ENCODE data around the gene FRMD1. TPM values are rescaled to one million over a fixed set of nuclear protein-coding genes. Genes with fewer than 3 reads are reported as not detected.

The FRMD1 gene
- total RNA-seq, 2 donors from 2014 or later: not detected

GRCh38 chr6:168038576-168039140, 40.4 kb downstream of the FRMD1 start:
- no peaks in the 10 kb centered on the region for H3K27me3 ChIP-seq
- H3K4me1 ChIP-seq: peaks cover 5% of the 10 kb centered on the region
- DNase-seq (no peak), ATAC-seq (no peak)
- TF ChIP-seq CTCF (IDR thresholded peaks at IDR 0.05) (no peak), POLR2A (IDR thresholded peaks at IDR 0.05) (no peak)
- peaks cover 0 to 19% (median 3%) of the 10 kb centered on the region in 3 donors for H3K9me3 ChIP-seq
- H3K4me3 ChIP-seq: no peak overlapping the region
- no peak overlapping the region for H3K27ac ChIP-seq
- intact Hi-C loops (cut with DNase I): no loop called here
- 83 to 89% methylated on average over 13 of the region's 13 CpGs for WGBS, 2 donors
- H3K36me3 ChIP-seq (replicated peaks in 1 of 2; ENCODE audit: insufficient read depth in 1 of 2, low read depth in 2 of 2): no peaks in the 10 kb centered on the region

GRCh38 chr6:168037856-168038255, 41.2 kb downstream of the FRMD1 start:
- peaks cover 5% of the 10 kb centered on the region for H3K4me1 ChIP-seq
- no peak overlapping the region for H3K4me3 ChIP-seq
- no peaks in the 10 kb centered on the region for H3K27me3 ChIP-seq
- TF ChIP-seq CTCF (IDR thresholded peaks at IDR 0.05) (no peak), POLR2A (IDR thresholded peaks at IDR 0.05) (no peak)
- no peak for DNase-seq
- no peaks in the 10 kb centered on the region for H3K36me3 ChIP-seq (replicated peaks in 1 of 2; ENCODE audit: insufficient read depth in 1 of 2, low read depth in 2 of 2)
- intact Hi-C loops (cut with DNase I): no loop called here
- no peak for ATAC-seq
- peaks cover 0 to 19% (median 3%) of the 10 kb centered on the region in 3 donors for H3K9me3 ChIP-seq
- peak overlapping the region in 3 of 4 donors; percentile 44 to 68 (median 61) for H3K27ac ChIP-seq
- 60 to 69% methylated on average over 5 of the region's 5 CpGs for WGBS, 2 donors

- Histone ChIP-seq H3K27ac (peak overlapping the region in 3 of 4 donors; percentile 44 to 68 (median 61)), H3K4me1 (peaks cover 5% of the 10 kb centered on the region), H3K36me3 (replicated peaks in 1 of 2; ENCODE audit: insufficient read depth in 1 of 2, low read depth in 2 of 2) (no peaks in the 10 kb centered on the region), H3K9me3 (peaks cover 0 to 19% (median 3%) of the 10 kb centered on the region in 3 donors), H3K4me3 (no peak overlapping the region), H3K27me3 (no peaks in the 10 kb centered on the region)
- ATAC-seq (peak; percentile 75), DNase-seq (peak in 2 of 4 donors; percentile 33 to 36)
- 49 to 61% methylated on average over 6 of the region's 6 CpGs for WGBS, 2 donors
- no peak for TF ChIP-seq POLR2A (IDR thresholded peaks at IDR 0.05)
- TF ChIP-seq CTCF (IDR thresholded peaks at IDR 0.05): no peak
- intact Hi-C loops (cut with DNase I): no loop called here
Observed at GRCh38 chr6:168037242-168037641, 41.8 kb downstream of the FRMD1 start.

- peaks cover 0 to 16% (median 3%) of the 10 kb centered on the region in 3 donors for H3K9me3 ChIP-seq
- intact Hi-C loops (cut with DNase I): no loop called here
- no peaks in the 10 kb centered on the region for H3K27me3 ChIP-seq
- no peak overlapping the region for H3K4me3 ChIP-seq
- peak overlapping the region; percentile 2 to 68 (median 55) for H3K27ac ChIP-seq
- ATAC-seq (no peak), DNase-seq (no peak)
- 36 to 56% methylated on average over 17 to 29 of the region's 29 CpGs for WGBS, 2 donors
- no peaks in the 10 kb centered on the region for H3K36me3 ChIP-seq (replicated peaks in 1 of 2; ENCODE audit: insufficient read depth in 1 of 2, low read depth in 2 of 2)
- H3K4me1 ChIP-seq: peaks cover 6% of the 10 kb centered on the region
- TF ChIP-seq CTCF (IDR thresholded peaks at IDR 0.05): no peak
- TF ChIP-seq POLR2A (IDR thresholded peaks at IDR 0.05): no peak
Observed at GRCh38 chr6:168035661-168036545, 43.1 kb downstream of the FRMD1 start.
